ENCODE measurements around the gene TMEM87B. TPM values are rescaled to one million over a fixed set of nuclear protein-coding genes. Genes with fewer than 3 reads are reported as not detected.

TMEM87B gene
- total RNA-seq, 1 experiment from 2014 or later: 14.8 TPM

GRCh38 chr2:112007493-112007892, 47.6 kb upstream of the TMEM87B start:
- Histone ChIP-seq H3K36me3 (ENCODE audit: control insufficient read depth in 1 of 2, insufficient read depth in 2 of 2, low read length in 2 of 2) (no peaks in the 10 kb centered on the region), H3K4me2 (ENCODE audit: low read length) (no peak overlapping the region), H3K9me3 (ENCODE audit: control insufficient read depth in 1 of 2, insufficient read depth in 1 of 2, low read depth in 1 of 2, low read length in 2 of 2) (no peaks in the 10 kb centered on the region), H3K4me1 (ENCODE audit: control insufficient read depth in 1 of 2, insufficient read depth in 2 of 2, low read length in 2 of 2) (no peaks in the 10 kb centered on the region), H3K4me3 (replicated peaks in 1 of 2; ENCODE audit: low read depth in 1 of 2, low read length in 2 of 2) (no peak overlapping the region), H3K79me2 (ENCODE audit: insufficient read depth, low read length) (no peaks in the 10 kb centered on the region), H4K20me1 (ENCODE audit: insufficient read depth) (no peaks in the 10 kb centered on the region), H3K27ac (ENCODE audit: low read depth, low read length) (no peak overlapping the region), H3K9me2 (ENCODE audit: insufficient read depth) (no peaks in the 10 kb centered on the region), H3K9ac (ENCODE audit: low read length) (no peak overlapping the region), H2AFZ (ENCODE audit: low read depth, low read length, poor library complexity, severe bottlenecking) (no peak overlapping the region), H3K27me3 (ENCODE audit: insufficient read depth, low read length) (no peaks in the 10 kb centered on the region)
- ATAC-seq (no peak), DNase-seq (ENCODE audit: low read depth, low spot score) (no peak)
- intact Hi-C loops (cut with micrococcal nuclease): no loop called here
- ChIA-PET POLR2A (no interaction called here), CTCF (no interaction called here), RAD21 (ENCODE audit: low non-redundant PET in 1 of 2, low total read pairs in 2 of 2, uncharacterized antibody in 2 of 2, unreplicated experiment in 2 of 2) (no interaction called here)
- no TSS peak for BruUV-seq (replicated peaks)
- TF ChIP-seq REST (IDR thresholded peaks at IDR 0.05; ENCODE audit: low read depth): no peak
- TF ChIP-seq ZFX (IDR thresholded peaks at IDR 0.05): no peak
- TF ChIP-seq CEBPB (IDR thresholded peaks at IDR 0.05; ENCODE audit: low read depth): no peak
- TF ChIP-seq POLR2AphosphoS5 (IDR thresholded peaks at IDR 0.05; ENCODE audit: low read depth, low read length): no peak
- TF ChIP-seq SRF (IDR thresholded peaks at IDR 0.05; ENCODE audit: low read depth): no peak
- TF ChIP-seq ZNF274 (IDR thresholded peaks at IDR 0.05; ENCODE audit: low read depth, low read length): no peak
- TF ChIP-seq JUND (IDR thresholded peaks at IDR 0.05): no peak
- no peak for TF ChIP-seq EGR1 (IDR thresholded peaks at IDR 0.05; ENCODE audit: low read depth)
- no peak for TF ChIP-seq YY1 (IDR thresholded peaks at IDR 0.05; ENCODE audit: extremely low read depth, insufficient replicate concordance, low read depth, low read length)
- TF ChIP-seq FOSL1 (IDR thresholded peaks at IDR 0.05; ENCODE audit: low read depth): no peak
- no peak for TF ChIP-seq ELF1 (IDR thresholded peaks at IDR 0.05; ENCODE audit: borderline replicate concordance, low read depth)
- TF ChIP-seq POLR2A (IDR thresholded peaks at IDR 0.05; ENCODE audit: borderline replicate concordance, extremely low read depth, insufficient read depth, insufficient read length): no peak

Measured in HCT116 (cell line).